SU-DHL-6 (cell line): Measurements from ENCODE around the gene SPAG8.

Source experiments
- EZH2phosphoT487 ChIP-seq: fragments of 200-600 bp; sonication (generic), shearing (Covaris generic); conservative IDR thresholded peaks from 2 replicates; pipeline ENCODE4 v1.6.1; 2018; ENCODE audit warnings: mild to moderate bottlenecking, antibody characterized with exemption, low read length, moderate library complexity, mixed read lengths
- TF ChIP-seq, protein P1 (sequence below): fragments of 200-600 bp; sonication (generic); IDR thresholded peaks from one replicate; pipeline ENCODE4 v1.5.1; 2017; ENCODE audit warnings: antibody characterized with exemption, mild to moderate bottlenecking, low read length, moderate library complexity; ENCODE audit not compliant: insufficient read depth, poor library complexity, severe bottlenecking

GRCh38 chr9:35808433-35808832, 3.6 kb downstream of the SPAG8 start:
- TF ChIP-seq, protein P1, sequence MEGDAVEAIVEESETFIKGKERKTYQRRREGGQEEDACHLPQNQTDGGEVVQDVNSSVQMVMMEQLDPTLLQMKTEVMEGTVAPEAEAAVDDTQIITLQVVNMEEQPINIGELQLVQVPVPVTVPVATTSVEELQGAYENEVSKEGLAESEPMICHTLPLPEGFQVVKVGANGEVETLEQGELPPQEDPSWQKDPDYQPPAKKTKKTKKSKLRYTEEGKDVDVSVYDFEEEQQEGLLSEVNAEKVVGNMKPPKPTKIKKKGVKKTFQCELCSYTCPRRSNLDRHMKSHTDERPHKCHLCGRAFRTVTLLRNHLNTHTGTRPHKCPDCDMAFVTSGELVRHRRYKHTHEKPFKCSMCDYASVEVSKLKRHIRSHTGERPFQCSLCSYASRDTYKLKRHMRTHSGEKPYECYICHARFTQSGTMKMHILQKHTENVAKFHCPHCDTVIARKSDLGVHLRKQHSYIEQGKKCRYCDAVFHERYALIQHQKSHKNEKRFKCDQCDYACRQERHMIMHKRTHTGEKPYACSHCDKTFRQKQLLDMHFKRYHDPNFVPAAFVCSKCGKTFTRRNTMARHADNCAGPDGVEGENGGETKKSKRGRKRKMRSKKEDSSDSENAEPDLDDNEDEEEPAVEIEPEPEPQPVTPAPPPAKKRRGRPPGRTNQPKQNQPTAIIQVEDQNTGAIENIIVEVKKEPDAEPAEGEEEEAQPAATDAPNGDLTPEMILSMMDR = no peak
- TF ChIP-seq EZH2phosphoT487 = no peak
